Stomach smooth muscle (tissue), 2 donors: ENCODE measurements around the gene HDAC7.

Experiments
- H3K27ac ChIP-seq: one replicate; pipeline ENCODE4 v1.7.0; 2013; ENCODE audit warnings: mild to moderate bottlenecking, low read length, inconsistent platforms
- H3K27me3 ChIP-seq, 2 donors: one replicate each; pipeline ENCODE4 v1.7.0; 2013; ENCODE audit warnings: low read length in 2 of 2; ENCODE audit not compliant: insufficient read depth in 2 of 2, control insufficient read depth in 1 of 2
- H3K36me3 ChIP-seq, 2 donors: one replicate each; pipeline ENCODE4 v1.7.0; 2013; ENCODE audit warnings: low read length in 2 of 2; ENCODE audit not compliant: control insufficient read depth in 2 of 2, insufficient read depth in 2 of 2
- H3K4me1 ChIP-seq: one replicate; pipeline ENCODE4 v1.7.0; 2013; ENCODE audit warnings: low read length; ENCODE audit not compliant: control insufficient read depth, insufficient read depth
- H3K4me3 ChIP-seq, 2 donors: one replicate each; pipeline ENCODE4 v1.7.0; 2013; ENCODE audit warnings: low read length in 2 of 2
- H3K9ac ChIP-seq, 2 donors: one replicate each; pipeline ENCODE4 v1.7.0; 2013; ENCODE audit warnings: low read length in 2 of 2, mild to moderate bottlenecking in 1 of 2
- H3K9me3 ChIP-seq, 2 donors: one replicate each; pipeline ENCODE4 v1.7.0; 2013; ENCODE audit warnings: low read length in 2 of 2; ENCODE audit not compliant: control insufficient read depth in 2 of 2
- donor health status: healthy.
- donor health status: Pancreatic carcinoma.

Gene HDAC7

DNA sequence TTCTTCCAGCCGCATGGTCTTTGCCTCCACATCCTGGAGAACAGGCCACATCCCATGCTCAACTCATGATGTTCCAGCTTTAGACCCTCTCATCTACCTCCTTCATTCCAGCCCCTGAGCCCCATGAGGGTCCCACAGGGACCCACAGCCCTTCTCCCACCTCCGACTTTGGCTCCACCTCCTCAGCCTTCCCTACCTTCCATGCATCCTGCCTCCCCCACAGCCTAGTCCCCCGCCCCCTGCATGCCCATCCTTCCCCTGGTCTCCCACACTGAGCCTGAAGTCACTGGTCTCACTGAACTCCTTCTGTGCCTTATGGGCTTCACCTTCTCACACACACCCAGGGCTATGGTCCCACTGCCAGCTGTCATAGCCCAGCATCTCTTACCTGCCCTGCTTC is 70.8 kb downstream of the HDAC7 start:
- no peak overlapping the region for H3K4me3 ChIP-seq
- H3K27ac ChIP-seq = no peak overlapping the region
- no peaks in the 10 kb centered on the region for H3K9me3 ChIP-seq
- peaks cover 20% of the 10 kb centered on the region for H3K4me1 ChIP-seq
- no peaks in the 10 kb centered on the region for H3K36me3 ChIP-seq
- H3K9ac ChIP-seq = no peak overlapping the region
- peaks cover 0 to 2% of the 10 kb centered on the region in 2 donors for H3K27me3 ChIP-seq

DNA sequence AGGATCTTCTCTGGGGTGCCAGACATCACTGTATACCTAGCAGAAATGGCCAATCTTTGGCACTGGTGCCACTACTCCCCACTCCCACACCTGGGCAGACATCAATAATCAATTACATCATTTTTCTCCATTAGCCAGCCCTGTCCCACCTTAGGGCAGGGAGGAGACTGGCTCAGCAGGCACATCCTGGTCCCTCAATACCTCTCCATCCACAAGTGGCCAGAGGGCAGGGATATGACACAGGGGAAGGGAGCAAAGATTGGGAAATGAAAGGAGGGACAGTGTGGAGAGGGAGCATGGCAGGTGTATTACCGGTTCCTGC is 71.2 kb downstream of the HDAC7 start:
- H3K36me3 ChIP-seq = no peaks in the 10 kb centered on the region
- peaks cover 0 to 2% of the 10 kb centered on the region in 2 donors for H3K27me3 ChIP-seq
- no peak overlapping the region for H3K4me3 ChIP-seq
- H3K4me1 ChIP-seq = peaks cover 16% of the 10 kb centered on the region
- H3K9ac ChIP-seq = no peak overlapping the region
- H3K27ac ChIP-seq = no peak overlapping the region
- no peaks in the 10 kb centered on the region for H3K9me3 ChIP-seq

DNA sequence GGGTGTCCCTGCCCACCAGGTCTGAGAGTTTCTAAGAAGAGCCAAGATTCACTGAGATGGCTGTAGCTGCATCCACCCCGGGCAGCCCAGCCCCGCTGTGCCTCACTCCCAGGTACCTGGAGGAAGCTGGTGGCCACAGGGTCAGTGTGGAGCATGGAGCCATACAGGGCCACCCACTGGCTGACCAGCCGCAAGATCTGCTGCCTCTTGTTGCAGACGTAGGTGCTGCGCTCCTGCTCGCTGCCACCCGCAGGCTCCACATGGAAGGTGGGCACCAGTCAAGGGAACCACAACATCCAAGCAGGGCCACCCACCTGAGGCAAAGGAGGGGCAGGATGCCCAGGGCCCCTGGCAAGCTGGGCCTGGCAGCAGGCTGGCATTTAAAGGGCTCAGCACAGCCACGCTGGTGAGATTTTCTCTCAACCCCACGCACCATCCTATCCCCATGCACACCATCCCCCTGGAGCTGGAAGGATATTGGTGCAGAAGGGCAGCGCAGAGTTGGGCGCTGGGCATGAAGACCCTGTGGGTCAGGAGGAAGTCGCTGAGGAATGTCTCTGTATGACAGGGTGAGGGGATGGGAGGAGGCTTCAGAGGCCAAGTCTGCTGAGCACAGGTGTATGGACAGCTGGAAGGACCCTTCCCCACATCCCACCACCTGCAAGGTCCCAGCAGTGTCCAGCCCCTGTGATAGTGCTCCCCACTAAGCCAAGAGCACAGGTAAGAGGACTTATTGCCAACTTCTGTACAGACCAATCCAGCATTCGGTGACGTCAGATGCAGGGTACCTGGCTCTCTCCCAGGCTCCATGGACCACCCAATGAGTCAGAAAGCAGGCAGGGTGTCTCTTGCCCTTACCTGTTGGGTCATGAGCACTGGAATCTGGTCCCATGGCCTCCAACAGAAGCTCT is 71.9 kb downstream of the HDAC7 start:
- no peak overlapping the region for H3K9ac ChIP-seq
- H3K27me3 ChIP-seq = peaks cover 0 to 2% of the 10 kb centered on the region in 2 donors
- no peak overlapping the region for H3K4me3 ChIP-seq
- peaks cover 10% of the 10 kb centered on the region for H3K4me1 ChIP-seq
- H3K27ac ChIP-seq = no peak overlapping the region
- H3K36me3 ChIP-seq = no peaks in the 10 kb centered on the region
- H3K9me3 ChIP-seq = no peaks in the 10 kb centered on the region

DNA sequence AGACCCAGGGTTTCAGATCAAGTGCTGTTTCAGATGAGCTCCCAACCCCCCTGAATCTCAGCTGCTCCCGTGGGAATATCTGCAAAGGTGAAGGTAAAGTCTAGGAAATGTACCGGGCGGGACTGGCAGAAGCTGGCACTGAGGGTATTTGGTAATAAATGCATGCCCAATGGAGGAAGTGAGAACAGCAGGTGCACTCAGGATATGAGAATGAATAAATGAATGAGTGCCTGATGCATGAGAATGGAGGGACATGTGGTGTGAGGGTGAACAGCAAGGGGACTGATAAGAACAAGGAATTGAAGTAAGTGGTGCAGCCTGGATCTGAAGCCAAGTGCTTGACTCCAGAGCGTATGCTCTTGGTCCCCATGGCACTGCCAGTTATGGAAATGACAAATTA is 72.6 kb downstream of the HDAC7 start:
- Histone ChIP-seq H3K27me3 (peaks cover 0 to 2% of the 10 kb centered on the region in 2 donors), H3K4me1 (peaks cover 5% of the 10 kb centered on the region), H3K9ac (no peak overlapping the region), H3K27ac (no peak overlapping the region), H3K36me3 (no peaks in the 10 kb centered on the region), H3K4me3 (no peak overlapping the region), H3K9me3 (no peaks in the 10 kb centered on the region)

DNA sequence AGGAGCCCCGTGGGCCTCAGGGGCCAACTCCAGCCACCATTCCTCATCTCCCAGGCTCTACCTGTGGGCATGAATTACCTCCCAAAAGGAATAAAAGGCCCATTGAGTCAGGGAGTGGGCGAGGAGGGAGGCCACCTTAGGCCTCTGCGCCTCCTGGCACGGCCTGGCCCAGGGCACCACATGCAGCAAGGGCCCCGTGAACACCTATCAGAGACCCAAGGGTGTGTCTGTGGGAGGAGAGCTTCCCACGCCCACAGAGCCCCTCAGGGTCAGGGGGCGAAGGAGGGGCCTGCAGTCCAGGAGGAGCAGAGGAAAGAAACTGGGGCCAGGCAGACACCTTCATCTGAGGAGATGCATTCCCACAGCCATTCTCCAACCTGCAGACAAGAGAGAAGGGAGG is 73.2 kb downstream of the HDAC7 start:
- no peaks in the 10 kb centered on the region for H3K36me3 ChIP-seq
- no peak overlapping the region for H3K27ac ChIP-seq
- no peaks in the 10 kb centered on the region for H3K9me3 ChIP-seq
- no peak overlapping the region for H3K4me3 ChIP-seq
- H3K9ac ChIP-seq = no peak overlapping the region
- H3K4me1 ChIP-seq = peaks cover 5% of the 10 kb centered on the region
- peaks cover 0 to 2% of the 10 kb centered on the region in 2 donors for H3K27me3 ChIP-seq

DNA sequence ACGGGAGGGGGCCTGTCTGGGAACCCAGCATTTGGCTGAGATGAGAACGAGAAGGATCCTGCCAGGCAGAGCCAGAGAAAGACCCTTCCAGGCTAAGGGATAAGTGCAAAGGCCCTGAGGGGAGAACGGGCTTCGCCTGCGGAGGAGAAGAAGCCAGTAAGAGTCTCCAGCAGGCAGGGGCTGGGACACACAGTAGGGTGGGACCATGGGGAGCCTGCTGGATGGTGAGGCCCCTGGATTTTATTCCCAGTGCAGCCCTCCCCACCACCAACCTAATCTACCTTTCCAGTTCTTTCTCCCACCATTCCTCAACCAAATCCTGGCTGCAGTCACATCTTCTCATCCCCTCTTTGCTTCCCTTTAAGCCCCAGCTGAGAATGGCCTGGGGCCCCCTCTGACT is 73.6 kb downstream of the HDAC7 start:
- Histone ChIP-seq H3K9me3 (no peaks in the 10 kb centered on the region), H3K36me3 (no peaks in the 10 kb centered on the region)

DNA sequence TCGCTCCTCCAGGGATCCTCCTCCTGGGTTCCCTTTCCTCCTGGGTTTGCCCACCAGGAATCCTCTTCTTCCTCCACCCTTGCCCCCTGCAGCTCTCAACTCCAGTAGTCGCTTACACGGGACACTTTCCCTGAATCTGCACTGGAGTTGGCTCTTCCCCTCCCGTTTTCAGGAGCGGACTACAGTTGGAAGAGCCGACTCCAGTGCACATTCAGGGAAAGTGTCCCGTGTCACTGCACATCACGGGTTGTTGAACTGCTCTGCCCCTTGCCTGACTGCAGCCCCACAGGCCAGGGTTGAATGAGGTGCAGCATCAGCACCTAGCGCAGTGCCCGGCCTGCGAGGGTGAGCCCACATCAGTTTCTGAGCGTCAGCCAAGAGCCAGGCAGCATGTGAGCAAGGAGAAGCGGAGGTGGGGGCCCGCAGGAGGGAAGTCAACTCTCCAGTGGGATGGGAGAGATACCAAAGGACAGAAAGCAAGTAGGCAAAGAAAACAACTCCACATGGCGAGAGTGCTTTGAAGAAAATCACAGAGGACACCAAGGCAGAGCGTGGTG is 74.1 kb downstream of the HDAC7 start:
- H3K36me3 ChIP-seq = no peaks in the 10 kb centered on the region
- peaks cover 9% of the 10 kb centered on the region for H3K4me1 ChIP-seq
- H3K27ac ChIP-seq = no peak overlapping the region
- no peak overlapping the region for H3K9ac ChIP-seq
- H3K9me3 ChIP-seq = no peaks in the 10 kb centered on the region
- no peak overlapping the region for H3K4me3 ChIP-seq
- H3K27me3 ChIP-seq = peaks cover 0 to 2% of the 10 kb centered on the region in 2 donors

More for the DNA sequence above, 73.6 kb downstream of the HDAC7 start:
- Histone ChIP-seq H3K4me3 (no peak overlapping the region), H3K27me3 (peaks cover 0 to 2% of the 10 kb centered on the region in 2 donors), H3K9ac (no peak overlapping the region), H3K27ac (no peak overlapping the region), H3K4me1 (peaks cover 6% of the 10 kb centered on the region)

DNA sequence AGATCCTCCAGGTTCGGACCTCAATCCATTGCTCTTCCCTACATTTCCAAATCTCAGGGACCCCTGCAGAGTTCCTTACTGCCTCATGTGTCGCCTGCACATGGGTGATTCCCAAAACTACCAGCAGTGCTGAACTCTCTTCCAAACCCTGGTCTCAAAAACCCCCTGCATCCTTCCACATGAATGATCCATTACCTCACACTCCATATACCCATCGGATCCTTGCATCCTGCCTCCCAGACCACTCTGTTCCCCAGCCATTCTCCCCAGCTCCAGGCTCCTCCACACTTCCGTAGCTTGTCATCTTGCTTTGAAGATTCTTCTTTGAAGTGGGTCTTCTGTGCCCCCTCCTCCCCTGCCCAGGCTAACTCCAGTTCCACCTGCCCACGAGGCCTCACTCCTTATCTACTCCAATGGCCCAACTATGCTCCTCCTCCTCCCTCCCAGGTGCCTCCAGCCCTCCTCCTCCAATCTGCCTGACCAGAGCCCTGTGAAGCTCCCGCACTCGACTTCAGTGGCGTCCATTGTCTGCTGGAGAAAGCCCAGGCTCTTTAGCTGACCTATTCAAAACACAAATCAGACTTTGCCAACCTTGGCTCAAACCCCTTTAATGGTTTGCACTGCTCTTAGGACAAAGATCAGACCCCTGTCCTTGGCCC is 74.8 kb downstream of the HDAC7 start:
- no peak overlapping the region for H3K9ac ChIP-seq
- H3K27me3 ChIP-seq = peaks cover 0 to 2% of the 10 kb centered on the region in 2 donors
- no peak overlapping the region for H3K4me3 ChIP-seq
- H3K9me3 ChIP-seq = no peaks in the 10 kb centered on the region
- H3K4me1 ChIP-seq = peaks cover 13% of the 10 kb centered on the region
- no peak overlapping the region for H3K27ac ChIP-seq
- no peaks in the 10 kb centered on the region for H3K36me3 ChIP-seq

DNA sequence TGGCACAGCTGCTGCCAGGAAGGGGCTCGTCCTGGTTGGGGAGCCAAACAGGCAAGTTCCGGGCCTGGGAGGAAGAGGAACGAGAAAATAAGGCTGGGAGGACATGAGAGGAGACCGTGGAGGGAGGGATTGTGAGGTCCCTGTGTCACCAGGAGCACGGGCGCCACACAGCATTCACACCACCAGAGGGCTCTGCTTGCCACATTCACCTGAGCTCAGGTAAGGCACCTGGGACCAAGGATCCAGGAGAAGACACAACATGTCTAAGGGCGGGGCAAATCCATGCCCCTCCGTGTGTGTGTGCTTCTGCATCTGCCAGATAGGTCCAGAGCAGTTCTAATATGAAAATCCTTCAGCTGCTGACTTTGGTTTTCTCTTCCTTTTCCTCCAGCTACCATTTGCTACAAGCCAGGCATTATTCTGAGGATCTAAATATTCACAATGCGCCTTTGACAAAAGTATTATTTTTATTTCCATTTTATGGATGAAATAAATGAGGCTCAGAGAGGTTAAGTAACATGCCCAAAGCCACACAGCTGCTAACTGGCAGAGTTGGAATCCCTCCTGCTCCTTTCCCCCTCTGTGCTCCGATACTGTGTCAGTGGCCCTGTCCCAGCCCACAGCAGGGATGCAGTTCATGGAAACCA is 75.6 kb downstream of the HDAC7 start:
- H3K4me1 ChIP-seq = peaks cover 17% of the 10 kb centered on the region
- no peak overlapping the region for H3K27ac ChIP-seq
- H3K27me3 ChIP-seq = peaks cover 0 to 2% of the 10 kb centered on the region in 2 donors
- no peaks in the 10 kb centered on the region for H3K36me3 ChIP-seq
- H3K9me3 ChIP-seq = no peaks in the 10 kb centered on the region
- no peak overlapping the region for H3K9ac ChIP-seq
- no peak overlapping the region for H3K4me3 ChIP-seq

DNA sequence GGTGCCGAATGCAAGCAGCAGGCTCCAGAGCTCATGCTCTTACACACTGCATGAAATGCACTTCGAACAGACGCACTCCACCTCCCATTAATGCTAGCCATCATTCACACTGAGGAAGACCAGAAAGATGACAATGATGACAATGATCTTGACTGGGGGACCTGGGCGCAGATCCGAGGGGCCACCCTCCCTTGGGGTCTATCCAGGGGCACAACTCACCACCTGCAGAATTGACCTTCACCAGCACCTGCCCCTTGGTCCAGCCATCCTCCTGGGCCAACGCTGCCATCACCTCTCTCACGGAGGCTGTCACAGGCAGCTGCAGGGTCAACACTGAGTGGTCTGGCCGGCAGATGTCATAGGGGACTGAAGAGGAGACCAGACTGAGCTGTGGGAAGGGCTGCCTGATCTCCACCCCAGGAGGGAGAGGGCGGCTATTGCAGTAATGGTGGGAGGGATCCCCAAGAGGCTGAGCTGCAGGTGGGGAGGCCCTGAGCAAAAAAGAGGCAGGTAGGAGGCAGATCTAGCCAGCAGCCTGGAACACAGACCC is 76.3 kb downstream of the HDAC7 start:
- H3K27ac ChIP-seq = no peak overlapping the region
- H3K4me1 ChIP-seq = peaks cover 17% of the 10 kb centered on the region
- H3K4me3 ChIP-seq = no peak overlapping the region
- H3K9me3 ChIP-seq = no peaks in the 10 kb centered on the region
- no peak overlapping the region for H3K9ac ChIP-seq
- H3K36me3 ChIP-seq = no peaks in the 10 kb centered on the region
- H3K27me3 ChIP-seq = peaks cover 0 to 2% of the 10 kb centered on the region in 2 donors
